Neural progenitor cell (in vitro differentiated cells): ENCODE measurements around the gene SMIM28.

Experiments used
- CTCF ChIP-seq: fragments of 200-600 bp; sonication (generic); IDR thresholded peaks from 2 replicates; pipeline ENCODE4 v1.5.1; 2017; ENCODE audit warnings: antibody characterized with exemption, mild to moderate bottlenecking
- EZH2 ChIP-seq: fragments of 200-600 bp; sonication (generic); IDR thresholded peaks from 2 replicates; pipeline ENCODE4 v1.6.1; 2017; ENCODE audit warnings: antibody characterized with exemption, mild to moderate bottlenecking, moderate library complexity

GRCh38 chr6:138410972-138411880 is 33.5 kb downstream of the SMIM28 start:
- TF ChIP-seq CTCF = no peak
- TF ChIP-seq EZH2 = no peak
